ENCODE data around the gene DNAJC10.
A peak's percentile ranks its signal among the peaks of the same experiment; 100 is the strongest.

DNAJC10 gene

GRCh38 chr2:182798736-182799135 lies 82.7 kb downstream of the DNAJC10 start:
- no peak for DNase-seq

- no peak for DNase-seq
Measured at GRCh38 chr2:182804128-182804527, 88.1 kb downstream of the DNAJC10 start.

DNA sequence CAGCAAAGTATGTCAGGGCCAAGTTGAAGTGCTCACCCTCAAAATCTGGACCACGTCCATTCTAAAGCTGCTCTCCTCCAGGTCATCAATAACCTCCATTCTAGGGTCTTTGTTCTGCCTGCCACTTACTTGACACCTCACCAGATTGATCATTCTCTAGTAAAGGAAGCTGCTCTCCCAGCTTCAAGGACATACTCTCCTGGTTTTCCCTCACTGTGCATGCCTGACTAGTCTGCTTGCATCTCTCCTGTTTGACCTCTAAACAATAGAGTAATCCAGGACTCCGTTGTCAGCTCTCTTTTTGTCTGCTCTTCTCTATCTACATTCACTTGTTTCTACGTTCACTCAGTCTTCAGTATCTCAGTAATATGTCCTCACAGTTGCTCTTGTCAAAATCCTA lies 91.3 kb downstream of the DNAJC10 start:
- no peak for DNase-seq

DNA sequence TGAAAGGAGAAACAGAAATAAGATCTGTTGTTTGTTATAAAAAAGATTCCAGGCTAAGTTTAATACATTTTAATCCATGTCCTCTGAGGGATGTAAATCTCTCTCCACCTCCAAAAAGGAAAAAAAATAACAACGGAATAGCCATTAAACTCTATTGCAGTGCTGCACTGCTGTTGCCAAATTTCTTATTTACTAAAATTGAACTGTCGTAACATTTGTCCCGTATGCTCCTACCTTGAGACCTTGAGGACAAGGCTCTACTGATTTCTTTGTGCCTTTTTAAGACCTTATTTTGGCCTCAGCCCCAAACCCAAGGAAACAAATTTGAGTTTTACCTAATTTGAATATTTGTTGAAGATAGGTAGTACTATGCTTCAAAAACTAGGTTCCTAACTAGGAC lies 94.0 kb downstream of the DNAJC10 start:
- DNase-seq: no peak

DNA sequence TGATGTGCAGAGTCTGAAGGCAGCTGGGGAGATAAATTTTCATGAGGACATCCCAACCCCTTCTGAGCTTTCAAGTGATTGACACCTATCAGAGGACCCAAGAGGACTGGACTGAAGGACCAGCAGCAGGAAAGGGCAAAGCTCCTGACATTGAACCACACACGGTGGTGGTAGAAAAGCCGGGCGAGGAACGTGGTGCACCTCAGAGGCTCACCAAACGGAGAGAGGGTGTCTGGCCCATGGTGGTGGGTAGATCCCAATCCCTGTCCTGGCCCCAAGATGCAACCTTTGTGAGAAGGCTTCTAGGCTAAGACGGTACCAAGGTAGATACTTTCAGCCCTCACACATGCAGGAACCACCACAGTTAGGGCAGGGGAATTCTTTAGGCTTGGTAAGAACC lies 98.3 kb downstream of the DNAJC10 start:
- no peak for DNase-seq

DNA sequence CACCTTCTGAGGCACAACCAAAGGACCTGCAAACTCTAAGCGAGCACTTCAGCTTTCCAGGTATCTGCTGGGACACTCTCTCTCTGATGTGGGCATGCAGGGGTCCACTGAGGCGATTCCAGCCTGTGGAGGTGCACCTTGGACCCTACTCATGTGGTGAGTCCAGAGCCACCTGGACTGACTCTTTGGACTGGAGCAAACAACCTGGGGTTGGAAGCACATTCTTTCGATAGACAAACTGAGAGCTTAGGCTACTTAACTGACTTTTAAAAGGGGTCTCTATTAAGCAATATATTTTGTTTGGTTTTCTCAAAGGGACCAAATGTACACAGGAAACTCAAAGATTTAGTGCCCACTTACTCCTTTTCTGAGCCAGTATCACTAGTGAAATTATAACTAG lies 98.7 kb downstream of the DNAJC10 start:
- no peak for DNase-seq

DNA sequence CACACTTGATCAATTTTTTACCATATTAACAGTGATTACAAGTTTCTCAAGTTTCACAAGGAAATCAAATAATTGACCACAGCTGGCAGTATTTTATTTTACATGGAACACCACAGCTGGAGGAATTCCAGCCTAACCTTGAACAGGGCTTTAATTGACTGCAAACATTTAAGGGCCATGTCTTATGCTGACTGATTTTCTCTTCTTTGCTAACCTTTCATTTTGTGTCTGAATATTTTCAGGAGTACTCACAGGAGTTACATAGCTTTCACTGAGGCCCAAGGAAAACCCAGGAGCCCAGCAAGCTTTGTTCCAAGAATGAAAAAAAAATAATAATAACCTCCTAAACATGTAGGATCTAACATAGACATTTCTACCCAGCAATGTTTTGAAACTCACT lies 100.8 kb downstream of the DNAJC10 start:
- no peak for DNase-seq

DNA sequence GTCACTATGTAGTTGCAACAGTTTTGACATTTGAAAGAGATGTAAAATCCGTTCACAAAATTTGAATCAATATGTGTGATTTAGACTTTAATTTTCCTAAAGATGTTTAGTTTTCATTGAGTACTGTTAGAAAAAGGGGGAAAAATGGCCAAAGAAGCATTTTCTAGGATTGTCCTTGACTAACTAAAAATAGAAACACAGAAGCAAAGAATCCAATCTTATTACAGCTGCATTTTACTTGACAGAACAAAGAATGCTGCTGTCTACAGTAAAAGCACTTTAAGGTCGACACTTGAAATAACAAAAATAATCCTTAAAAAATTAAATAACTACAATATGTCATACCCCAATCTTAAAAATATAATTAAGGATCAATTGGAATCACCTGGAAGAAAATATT lies 101.5 kb downstream of the DNAJC10 start:
- DNase-seq: no peak

DNA sequence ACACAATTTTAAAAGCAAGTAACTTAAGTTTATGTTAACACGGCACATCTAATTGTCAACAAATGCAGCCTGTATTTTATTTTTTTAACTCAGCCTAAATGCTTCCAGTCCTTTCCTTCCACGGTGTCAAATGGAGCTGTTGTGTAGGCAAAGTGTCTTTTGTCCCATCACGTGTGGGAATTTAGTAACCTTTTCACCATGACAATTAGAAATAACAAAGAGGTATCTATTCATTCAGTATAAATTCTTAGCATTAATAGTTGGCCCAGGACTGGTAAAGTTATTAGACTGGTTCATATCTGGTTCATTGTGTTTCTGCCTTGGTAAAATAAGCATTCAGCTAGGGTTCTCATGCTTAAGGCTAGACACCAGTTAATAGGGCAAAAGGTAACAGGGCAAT lies 102.4 kb downstream of the DNAJC10 start:
- no peak for DNase-seq

DNA sequence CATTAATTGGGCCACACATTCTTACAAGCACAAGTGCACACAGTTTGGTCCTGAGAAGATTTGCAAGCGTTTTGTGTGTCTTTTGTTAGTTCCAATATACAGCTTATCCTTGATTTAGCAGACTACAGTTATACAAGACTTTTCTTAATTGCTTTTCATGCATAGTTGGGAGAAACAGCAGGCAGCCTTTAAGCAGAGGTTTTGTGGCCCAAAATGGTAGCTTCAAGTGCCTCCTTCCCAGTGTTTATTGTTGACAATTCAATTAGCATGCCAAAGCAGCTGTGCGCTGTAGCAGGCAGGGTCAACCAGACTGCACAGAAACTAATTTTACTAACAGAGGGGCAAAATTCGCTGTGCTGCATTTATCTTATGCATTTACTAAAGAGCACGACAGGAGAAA lies 102.9 kb downstream of the DNAJC10 start:
- peak; percentile 51 for DNase-seq

GRCh38 chr2:182819412-182819811 lies 103.4 kb downstream of the DNAJC10 start:
- DNase-seq: no peak

GRCh38 chr2:182821182-182821581 lies 105.1 kb downstream of the DNAJC10 start:
- peak; percentile 26 for DNase-seq

GRCh38 chr2:182822733-182823132 lies 106.7 kb downstream of the DNAJC10 start:
- peak; percentile 66 for DNase-seq

DNA sequence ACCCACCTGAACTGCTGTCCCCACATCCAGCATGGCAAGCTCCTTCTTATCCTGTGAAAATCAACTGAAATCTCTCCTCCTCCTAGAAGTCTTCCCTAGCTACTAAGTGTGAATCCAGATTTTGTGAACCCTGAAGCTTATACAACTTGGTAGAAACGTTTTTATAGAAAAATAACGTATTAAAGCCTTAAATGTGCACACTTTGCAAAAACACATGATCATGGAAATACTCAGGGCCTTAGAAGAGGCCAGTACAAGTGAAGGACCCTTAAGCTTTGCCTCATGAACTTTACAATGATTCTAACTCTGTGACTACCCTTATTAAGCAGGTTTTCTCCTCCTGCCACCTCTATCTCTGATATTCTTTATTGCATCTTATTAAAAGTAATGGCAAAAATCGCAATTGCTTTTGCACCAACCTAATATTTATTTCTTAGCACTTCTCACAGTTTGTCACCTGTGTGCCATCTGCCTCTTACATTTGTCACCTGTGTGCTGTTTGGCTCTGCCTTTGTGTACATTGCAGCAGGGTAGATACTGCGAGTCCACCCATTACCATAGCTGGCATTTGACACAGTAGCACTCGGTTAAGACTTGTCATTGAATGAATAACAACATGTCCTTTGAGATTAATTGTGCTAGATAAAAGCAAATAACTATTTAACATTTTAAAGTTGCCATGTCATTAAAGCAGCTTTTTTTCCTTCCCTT lies 108.2 kb downstream of the DNAJC10 start:
- no peak for DNase-seq

GRCh38 chr2:182824767-182825158 lies 108.7 kb downstream of the DNAJC10 start:
- DNase-seq: peak; percentile 16

- peak; percentile 22 for DNase-seq
Measured at GRCh38 chr2:182826064-182826463, 110.0 kb downstream of the DNAJC10 start.

DNA sequence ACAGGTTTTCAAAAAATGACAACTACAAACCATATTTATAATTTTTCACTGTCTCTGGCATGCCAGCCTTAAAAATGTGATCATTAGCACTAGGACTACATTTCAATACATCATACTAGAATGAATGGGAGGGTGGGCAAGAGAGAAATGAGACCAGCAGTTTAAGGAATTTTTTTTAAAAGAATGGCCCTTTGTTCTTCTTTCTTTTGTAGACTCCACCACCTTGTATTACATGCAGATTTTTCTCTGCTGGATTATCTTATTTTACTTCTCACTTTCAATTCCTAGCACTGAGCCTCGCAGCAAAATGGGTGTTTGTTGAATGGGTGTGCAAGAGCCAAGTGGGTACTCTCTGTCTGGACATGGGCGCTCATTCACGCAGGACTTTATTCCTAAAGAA lies 110.4 kb downstream of the DNAJC10 start:
- DNase-seq: no peak

- no peak for DNase-seq
Measured at GRCh38 chr2:182827182-182827879, 111.3 kb downstream of the DNAJC10 start.

DNA sequence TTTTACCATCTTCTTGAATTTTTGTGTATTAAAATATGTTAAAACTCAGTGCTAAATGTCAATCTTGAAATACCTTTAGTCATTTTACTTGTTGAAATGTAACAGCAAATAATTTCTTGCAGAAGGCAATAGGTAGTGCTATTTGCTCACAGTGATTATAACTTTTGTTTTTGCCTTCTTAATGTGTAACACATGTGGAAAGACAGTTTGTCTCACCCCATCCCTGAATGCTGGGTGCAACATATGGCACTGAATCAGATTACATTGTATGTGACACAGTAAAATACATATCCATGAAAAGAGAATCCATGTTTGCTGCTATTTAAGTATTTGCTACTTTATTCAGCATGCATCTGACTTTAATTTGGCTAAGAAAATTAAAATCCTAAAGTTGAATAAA lies 115.0 kb downstream of the DNAJC10 start:
- DNase-seq: peak; percentile 80

DNA sequence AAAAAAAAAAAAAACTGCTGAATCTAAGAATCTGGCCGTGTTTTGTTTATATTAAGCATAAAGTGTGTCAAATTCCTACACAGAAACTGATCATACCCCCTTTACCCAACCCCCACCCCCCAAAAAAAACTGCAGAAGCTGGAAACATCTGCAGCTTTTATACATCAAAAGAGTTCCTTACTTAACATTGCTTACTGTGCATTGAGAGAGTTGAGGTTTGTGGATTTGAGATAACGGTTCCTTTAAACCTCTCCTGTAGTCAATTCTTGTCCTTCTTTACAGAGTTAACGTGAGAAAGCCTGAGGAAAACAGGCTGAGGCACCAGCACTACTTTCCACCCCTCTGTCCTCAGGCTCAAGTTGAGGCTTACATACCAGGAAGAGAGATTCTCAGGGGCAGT lies 115.9 kb downstream of the DNAJC10 start:
- no peak for DNase-seq

- DNase-seq: no peak
Measured at GRCh38 chr2:182833084-182833854, 117.2 kb downstream of the DNAJC10 start.

DNA sequence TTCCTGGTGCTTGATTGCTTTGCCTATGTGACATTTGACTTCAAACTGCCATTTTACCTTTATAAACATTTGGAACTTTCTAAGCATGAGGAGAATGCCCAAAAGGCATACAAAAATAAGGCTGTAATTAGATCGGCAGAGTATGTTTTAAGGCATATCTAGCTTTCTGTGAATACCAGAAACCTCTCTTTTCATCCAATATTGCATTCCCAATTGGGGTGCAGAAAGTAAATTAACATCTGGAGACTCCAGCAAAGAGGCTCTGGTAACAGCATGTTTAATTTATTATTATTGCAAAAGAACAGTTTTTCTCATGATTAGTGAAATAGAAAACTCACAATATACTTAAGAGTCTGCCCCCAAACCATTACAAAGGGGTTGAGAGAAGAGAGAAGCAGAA lies 118.2 kb downstream of the DNAJC10 start:
- no peak for DNase-seq

- DNase-seq: no peak
Measured at GRCh38 chr2:182836451-182836850, 120.4 kb downstream of the DNAJC10 start.
